HepG2 (cell line): ENCODE measurements around the gene ARMC10. TPM values are rescaled to one million over a fixed set of nuclear protein-coding genes. Genes with fewer than 3 reads are reported as not detected.

Source experiments
- ATAC-seq: fragments of 200-7000 bp; cut with Tn5 transposase; 3 replicates; pipeline ENCODE4 v1.9.1; 2020; ENCODE audit warnings: mild to moderate bottlenecking, moderate library complexity
- BruUV-seq: library from RNA; stranded (reverse); fragments of 400-500 nt; replicated peaks from 2 replicates; lab custom pipeline; 2021; lab: Mats Ljungman, UMichigan
- CTCF ChIA-PET: fragments of 300-600 bp; formaldehyde crosslinking; extraction: SDS; loops from one replicate; lab custom pipeline; 2021; ENCODE audit warnings: low total read pairs, inconsistent platforms, low intra/inter-chr PET ratio; lab: Yijun Ruan, JAX
- POLR2A ChIA-PET: fragments of 350-600 bp; sonication (Branson Sonifier 250); formaldehyde crosslinking; loops from one replicate; lab custom pipeline; 2020; ENCODE audit warnings: antibody characterized with exemption, inconsistent platforms; lab: Yijun Ruan, JAX
- DNase-seq: peaks from one replicate; pipeline ENCODE4 v3.0.0-alpha.2; 2015; ENCODE audit warnings: low spot score
- FAIRE-seq: peaks from 3 replicates; lab custom pipeline; 2011; peaks lifted over from hg19 to GRCh38; lab: Jason Lieb, UNC
- H2AFZ ChIP-seq: one replicate; pipeline ENCODE4 v1.6.1; 2011; ENCODE audit warnings: low read length, inconsistent platforms
- H3K27ac ChIP-seq: fragments of 300-600 bp; 3 replicates; pipeline ENCODE4 v1.8.0; 2011; ENCODE audit warnings: mixed run types, mild to moderate bottlenecking, mixed read lengths, low read length, inconsistent platforms; ENCODE audit not compliant: insufficient read depth; ENCODE audit errors: extremely low read length
- H3K27me3 ChIP-seq, 2 experiments: fragments of 200-600 bp in 1 of 2; 2 replicates in 1 of 2; 3 replicates in 1 of 2; pipeline versions ENCODE4 v1.6.0 to v1.8.0; 2011; ENCODE audit warnings: low read length in 2 of 2, mild to moderate bottlenecking in 2 of 2, moderate library complexity in 2 of 2, inconsistent platforms in 1 of 2; ENCODE audit not compliant: insufficient read depth in 2 of 2, control insufficient read depth in 1 of 2
- H3K36me3 ChIP-seq, 2 experiments: fragments of 200-600 bp in 1 of 2; replicated peaks in 1 of 2; 2 replicates in 1 of 2; 3 replicates in 1 of 2; pipeline versions ENCODE4 v1.5.1 to v1.8.0; 2011; ENCODE audit warnings: low read length in 2 of 2, inconsistent platforms in 1 of 2; ENCODE audit not compliant: insufficient read depth in 2 of 2, control insufficient read depth in 1 of 2
- H3K4me1 ChIP-seq: 2 replicates; pipeline ENCODE4 v1.5.1; 2012; ENCODE audit warnings: low read length, inconsistent platforms; ENCODE audit not compliant: insufficient read depth
- H3K4me2 ChIP-seq: 2 replicates; pipeline ENCODE4 v1.6.0; 2011; ENCODE audit warnings: low read depth, low read length, inconsistent platforms
- H3K4me3 ChIP-seq, 3 experiments: fragments of 200-600 bp in 1 of 3; sonication (generic), shearing (Covaris generic) in 1 of 3; replicated peaks in 1 of 3; 2 replicates each; pipeline ENCODE4 v1.5.1; 2011 to 2016; ENCODE audit warnings: low read length in 3 of 3, inconsistent platforms in 2 of 3, low read depth in 2 of 3, mild to moderate bottlenecking in 2 of 3, control low read depth in 1 of 3, mixed read lengths in 1 of 3; ENCODE audit not compliant: insufficient read depth in 1 of 3
- H3K79me2 ChIP-seq: one replicate; pipeline ENCODE4 v1.6.1; 2011; ENCODE audit warnings: low read length, inconsistent platforms; ENCODE audit not compliant: insufficient read depth
- H3K9ac ChIP-seq: 2 replicates; pipeline ENCODE4 v1.6.0; 2011; ENCODE audit warnings: mild to moderate bottlenecking, low read depth, low read length, inconsistent platforms; ENCODE audit not compliant: insufficient read depth
- H3K9me3 ChIP-seq: 2 replicates; pipeline ENCODE4 v1.5.1; 2012; ENCODE audit warnings: mild to moderate bottlenecking, low read length
- H4K20me1 ChIP-seq: 2 replicates; pipeline ENCODE4 v1.6.0; 2011; ENCODE audit warnings: inconsistent platforms, mild to moderate bottlenecking, low read length, moderate library complexity; ENCODE audit not compliant: insufficient read depth
- CREM ChIP-seq, 2 experiments: sonication (generic) in 1 of 2; formaldehyde crosslinking in 1 of 2; IDR thresholded peaks; 2 replicates each; pipeline versions ENCODE4 v1.4.0 to v1.6.1; 2016 to 2020; ENCODE audit warnings: antibody characterized with exemption in 1 of 2, mild to moderate bottlenecking in 1 of 2, missing genetic modification reagents in 1 of 2
- JDP2 ChIP-seq: sonication (generic); formaldehyde crosslinking; IDR thresholded peaks from 2 replicates; pipeline ENCODE4 v1.8.1; 2022; ENCODE audit warnings: missing genetic modification reagents, borderline replicate concordance
- REL ChIP-seq: sonication (generic); formaldehyde crosslinking; conservative IDR thresholded peaks from 2 replicates; pipeline ENCODE4 v1.8.0; 2022; ENCODE audit warnings: mild to moderate bottlenecking, missing genetic modification reagents, moderate library complexity
- SAFB2 ChIP-seq: sonication (generic); formaldehyde crosslinking; IDR thresholded peaks from 2 replicates; pipeline ENCODE4 v1.5.1; 2020; ENCODE audit warnings: missing genetic modification reagents, low read depth, mild to moderate bottlenecking, borderline replicate concordance
- SETDB1 ChIP-seq: sonication (generic); formaldehyde crosslinking; IDR thresholded peaks from 2 replicates; pipeline ENCODE4 v1.5.1; 2020; ENCODE audit warnings: missing genetic modification reagents, mild to moderate bottlenecking, borderline replicate concordance
- SP1 ChIP-seq, 2 experiments: fragments of 450-650 bp in 1 of 2; sonication (generic) in 1 of 2; formaldehyde crosslinking in 1 of 2; IDR thresholded peaks; 2 replicates each; pipeline versions ENCODE4 v1.4.0 to v1.6.1; 2016 to 2020; ENCODE audit warnings: missing genetic modification reagents in 1 of 2
- U2AF2 ChIP-seq: fragments of 200-400 bp; formaldehyde crosslinking; IDR thresholded peaks from 2 replicates; pipeline ENCODE4 v1.6.1; 2017; ENCODE audit warnings: low read depth, mild to moderate bottlenecking, low read length
- ZNF225 ChIP-seq: sonication (generic); formaldehyde crosslinking; IDR thresholded peaks from 2 replicates; pipeline ENCODE4 v1.4.0; 2020; ENCODE audit warnings: mild to moderate bottlenecking, missing genetic modification reagents
- ZNF343 ChIP-seq: sonication (generic); formaldehyde crosslinking; IDR thresholded peaks from 2 replicates; pipeline ENCODE4 v1.4.0; 2020; ENCODE audit warnings: mild to moderate bottlenecking, missing genetic modification reagents
- WGBS: methylation state at CpG from one replicate; pipeline ENCODE4 v1.1.6; 2017; ENCODE audit warnings: low lambda C conversion rate; 5-methylcytosine and 5-hydroxymethylcytosine counted together
- in situ Hi-C: cut with HindIII; loops from 2 replicates; pipeline ENCODE4 v1.10.0; 2017; ENCODE audit warnings: low pct_unique_long_range_greater_than_20kb; ENCODE audit not compliant: extremely low pct_ligation_motif_present
- intact Hi-C: fragments of 100-400 bp; cut with micrococcal nuclease; formaldehyde crosslinking; loops from one replicate; pipeline ENCODE4 v1.10.0; 2022; ENCODE audit not compliant: unreplicated experiment
- polyA plus RNA-seq, 8 experiments: library from polyadenylated mRNA; depleted of rRNA in 3 of 8; stranded (reverse) in 7 of 8; unstranded in 1 of 8; fragments of >200 nt; fragmentation: Illumina TruSeq in 4 of 8; extraction: Trizol in 4 of 8; gene quantifications; 2 replicates each; pipeline versions ENCODE4 v1.2.1 to v1.2.3, GENCODE V29; 2011 to 2016; ENCODE audit warnings: low read depth in 4 of 8, missing spikeins in 1 of 8, mixed read lengths in 1 of 8; ENCODE audit not compliant: insufficient read depth in 1 of 8
- total RNA-seq, 5 experiments: library from RNA; depleted of rRNA; stranded (reverse); fragments of >200 nt; fragmentation: Illumina TruSeq; extraction: Trizol; gene quantifications; 2 replicates each; pipeline ENCODE4 v1.2.3, GENCODE V29; 2016; ENCODE audit warnings: low read depth in 1 of 5
- TF ChIP-seq, protein P1 (sequence below), 2 experiments: fragments of 450-650 bp in 1 of 2; sonication (generic) in 1 of 2; formaldehyde crosslinking in 1 of 2; IDR thresholded peaks; 2 replicates each; pipeline versions ENCODE4 v1.6.1 to v1.8.0; 2016 to 2022; ENCODE audit warnings: antibody characterized with exemption in 1 of 2, mild to moderate bottlenecking in 1 of 2, missing genetic modification reagents in 1 of 2
- TF ChIP-seq, protein P2 (sequence below): sonication (generic); formaldehyde crosslinking; IDR thresholded peaks from 2 replicates; pipeline ENCODE4 v1.5.1; 2020; ENCODE audit warnings: mild to moderate bottlenecking, missing genetic modification reagents, moderate library complexity
- TF ChIP-seq, protein P3 (sequence below): sonication (generic); formaldehyde crosslinking; IDR thresholded peaks from 2 replicates; pipeline ENCODE4 v1.5.0; 2020; ENCODE audit warnings: mild to moderate bottlenecking, missing genetic modification reagents, borderline replicate concordance

Gene ARMC10
- total and polyA plus RNA-seq, 2 of the 13 experiments (the other 11 are each of a cell fraction or from before 2014, with no cell fraction given) = 11.3 to 23.7 TPM

DNA sequence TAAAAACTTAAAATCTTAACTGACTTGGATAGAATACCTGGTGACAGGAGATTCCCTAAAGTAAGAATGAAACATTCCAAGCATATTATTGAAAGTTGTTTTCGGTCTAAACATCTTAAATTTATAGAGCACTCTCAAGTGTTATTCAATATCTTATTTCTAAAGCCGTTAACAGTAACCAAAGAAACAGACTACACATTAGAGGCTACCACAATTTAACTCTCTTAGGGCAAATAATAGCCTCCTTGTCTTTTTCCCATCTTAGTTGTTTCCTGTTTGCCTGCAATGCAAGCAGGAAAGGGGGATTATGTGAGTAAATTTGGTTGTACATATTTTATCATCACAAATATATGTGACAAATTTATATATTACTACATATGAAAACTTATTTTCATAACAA is 42.5 kb downstream of the ARMC10 start:
- Histone ChIP-seq H3K36me3 (peaks cover 8 to 16% of the 10 kb centered on the region in 2 experiments), H2AFZ (no peak overlapping the region), H4K20me1 (no peaks in the 10 kb centered on the region), H3K9me3 (no peaks in the 10 kb centered on the region), H3K27ac (no peak overlapping the region), H3K4me3 (no peak overlapping the region), H3K27me3 (no peaks in the 10 kb centered on the region), H3K4me2 (no peak overlapping the region), H3K79me2 (no peaks in the 10 kb centered on the region), H3K9ac (no peak overlapping the region), H3K4me1 (no peaks in the 10 kb centered on the region)
- BruUV-seq = no TSS peak
- POLR2A ChIA-PET = no interaction called here
- 100% methylated on average over 2 of the region's 2 CpGs for WGBS
- no peak for DNase-seq
- no peak for FAIRE-seq
- in situ Hi-C loops = no loop called here
- intact Hi-C loops = no loop called here
- no peak for ATAC-seq
- CTCF ChIA-PET = no interaction called here
- TF ChIP-seq, protein P1, sequence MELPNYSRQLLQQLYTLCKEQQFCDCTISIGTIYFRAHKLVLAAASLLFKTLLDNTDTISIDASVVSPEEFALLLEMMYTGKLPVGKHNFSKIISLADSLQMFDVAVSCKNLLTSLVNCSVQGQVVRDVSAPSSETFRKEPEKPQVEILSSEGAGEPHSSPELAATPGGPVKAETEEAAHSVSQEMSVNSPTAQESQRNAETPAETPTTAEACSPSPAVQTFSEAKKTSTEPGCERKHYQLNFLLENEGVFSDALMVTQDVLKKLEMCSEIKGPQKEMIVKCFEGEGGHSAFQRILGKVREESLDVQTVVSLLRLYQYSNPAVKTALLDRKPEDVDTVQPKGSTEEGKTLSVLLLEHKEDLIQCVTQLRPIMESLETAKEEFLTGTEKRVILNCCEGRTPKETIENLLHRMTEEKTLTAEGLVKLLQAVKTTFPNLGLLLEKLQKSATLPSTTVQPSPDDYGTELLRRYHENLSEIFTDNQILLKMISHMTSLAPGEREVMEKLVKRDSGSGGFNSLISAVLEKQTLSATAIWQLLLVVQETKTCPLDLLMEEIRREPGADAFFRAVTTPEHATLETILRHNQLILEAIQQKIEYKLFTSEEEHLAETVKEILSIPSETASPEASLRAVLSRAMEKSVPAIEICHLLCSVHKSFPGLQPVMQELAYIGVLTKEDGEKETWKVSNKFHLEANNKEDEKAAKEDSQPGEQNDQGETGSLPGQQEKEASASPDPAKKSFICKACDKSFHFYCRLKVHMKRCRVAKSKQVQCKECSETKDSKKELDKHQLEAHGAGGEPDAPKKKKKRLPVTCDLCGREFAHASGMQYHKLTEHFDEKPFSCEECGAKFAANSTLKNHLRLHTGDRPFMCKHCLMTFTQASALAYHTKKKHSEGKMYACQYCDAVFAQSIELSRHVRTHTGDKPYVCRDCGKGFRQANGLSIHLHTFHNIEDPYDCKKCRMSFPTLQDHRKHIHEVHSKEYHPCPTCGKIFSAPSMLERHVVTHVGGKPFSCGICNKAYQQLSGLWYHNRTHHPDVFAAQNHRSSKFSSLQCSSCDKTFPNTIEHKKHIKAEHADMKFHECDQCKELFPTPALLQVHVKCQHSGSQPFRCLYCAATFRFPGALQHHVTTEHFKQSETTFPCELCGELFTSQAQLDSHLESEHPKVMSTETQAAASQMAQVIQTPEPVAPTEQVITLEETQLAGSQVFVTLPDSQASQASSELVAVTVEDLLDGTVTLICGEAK (IDR thresholded peaks at IDR 0.05) = no peak
- TF ChIP-seq, protein P1 (CRISPR knock-in tag; IDR thresholded peaks at IDR 0.05) = no peak
- TF ChIP-seq ZNF343 (CRISPR knock-in tag) (no peak), SP1 (IDR thresholded peaks at IDR 0.05) (no peak), SP1 (CRISPR knock-in tag; IDR thresholded peaks at IDR 0.05) (no peak), ZNF225 (CRISPR knock-in tag) (no peak), CREM (IDR thresholded peaks at IDR 0.05) (no peak), CREM (CRISPR knock-in tag; IDR thresholded peaks at IDR 0.05) (no peak), SETDB1 (CRISPR knock-in tag) (no peak), U2AF2 (no peak), REL (CRISPR knock-in tag) (no peak), JDP2 (no peak), SAFB2 (CRISPR knock-in tag) (no peak)
- TF ChIP-seq, protein P2, sequence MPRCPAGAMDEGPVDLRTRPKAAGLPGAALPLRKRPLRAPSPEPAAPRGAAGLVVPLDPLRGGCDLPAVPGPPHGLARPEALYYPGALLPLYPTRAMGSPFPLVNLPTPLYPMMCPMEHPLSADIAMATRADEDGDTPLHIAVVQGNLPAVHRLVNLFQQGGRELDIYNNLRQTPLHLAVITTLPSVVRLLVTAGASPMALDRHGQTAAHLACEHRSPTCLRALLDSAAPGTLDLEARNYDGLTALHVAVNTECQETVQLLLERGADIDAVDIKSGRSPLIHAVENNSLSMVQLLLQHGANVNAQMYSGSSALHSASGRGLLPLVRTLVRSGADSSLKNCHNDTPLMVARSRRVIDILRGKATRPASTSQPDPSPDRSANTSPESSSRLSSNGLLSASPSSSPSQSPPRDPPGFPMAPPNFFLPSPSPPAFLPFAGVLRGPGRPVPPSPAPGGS (CRISPR knock-in tag) = no peak
- TF ChIP-seq, protein P3, sequence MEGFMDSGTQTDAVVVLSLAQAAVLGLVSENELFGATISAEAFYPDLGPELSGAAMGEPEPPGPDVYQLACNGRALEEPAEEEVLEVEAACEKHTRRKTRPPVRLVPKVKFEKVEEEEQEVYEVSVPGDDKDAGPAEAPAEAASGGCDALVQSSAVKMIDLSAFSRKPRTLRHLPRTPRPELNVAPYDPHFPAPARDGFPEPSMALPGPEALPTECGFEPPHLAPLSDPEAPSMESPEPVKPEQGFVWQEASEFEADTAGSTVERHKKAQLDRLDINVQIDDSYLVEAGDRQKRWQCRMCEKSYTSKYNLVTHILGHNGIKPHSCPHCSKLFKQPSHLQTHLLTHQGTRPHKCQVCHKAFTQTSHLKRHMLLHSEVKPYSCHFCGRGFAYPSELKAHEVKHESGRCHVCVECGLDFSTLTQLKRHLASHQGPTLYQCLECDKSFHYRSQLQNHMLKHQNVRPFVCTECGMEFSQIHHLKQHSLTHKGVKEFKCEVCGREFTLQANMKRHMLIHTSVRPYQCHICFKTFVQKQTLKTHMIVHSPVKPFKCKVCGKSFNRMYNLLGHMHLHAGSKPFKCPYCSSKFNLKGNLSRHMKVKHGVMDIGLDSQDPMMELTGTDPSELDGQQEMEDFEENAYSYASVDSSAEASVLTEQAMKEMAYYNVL = no peak
